BJ (cell line): Measurements from ENCODE around the gene EMID1. TPM values are rescaled to one million over a fixed set of nuclear protein-coding genes. Genes with fewer than 3 reads are reported as not detected.

Source experiments
- CTCF ChIA-PET: fragments of 350-600 bp; formaldehyde crosslinking; extraction: SDS; loops from one replicate; lab custom pipeline; 2021; ENCODE audit warnings: antibody characterized with exemption, inconsistent platforms; lab: Yijun Ruan, JAX
- POLR2A ChIA-PET: fragments of 300-600 bp; sonication (Branson Sonifier 250); formaldehyde crosslinking; extraction: SDS; loops from one replicate; lab custom pipeline; 2021; ENCODE audit warnings: antibody characterized with exemption; lab: Charles Lee
- DNase-seq: peaks from one replicate; pipeline ENCODE4 v3.0.0-alpha.2; 2011; ENCODE audit warnings: low read depth
- H3K27me3 ChIP-seq: 2 replicates; pipeline ENCODE4 v1.6.0; 2011; ENCODE audit warnings: low read length; ENCODE audit not compliant: control insufficient read depth, insufficient read depth
- H3K36me3 ChIP-seq: 2 replicates; pipeline ENCODE4 v1.5.1; 2011; ENCODE audit warnings: low read length; ENCODE audit not compliant: control insufficient read depth, insufficient read depth
- H3K4me3 ChIP-seq: 2 replicates; pipeline ENCODE4 v1.5.1; 2011; ENCODE audit warnings: low read depth, mild to moderate bottlenecking, control low read depth, low read length
- polyA plus RNA-seq: library from polyadenylated mRNA; depleted of rRNA; stranded (reverse); fragments of >200 nt; gene quantifications from 2 replicates; pipeline ENCODE4 v1.2.3, GENCODE V29; 2011
- TF ChIP-seq, protein P1 (sequence below): IDR thresholded peaks from 2 replicates; pipeline ENCODE4 v1.5.1; 2011; ENCODE audit warnings: low read depth, mild to moderate bottlenecking, control low read depth, inconsistent platforms, low read length, moderate library complexity; ENCODE audit not compliant: insufficient read depth

EMID1 gene
- polyA plus RNA-seq, 1 experiment: 0.05 TPM

DNA sequence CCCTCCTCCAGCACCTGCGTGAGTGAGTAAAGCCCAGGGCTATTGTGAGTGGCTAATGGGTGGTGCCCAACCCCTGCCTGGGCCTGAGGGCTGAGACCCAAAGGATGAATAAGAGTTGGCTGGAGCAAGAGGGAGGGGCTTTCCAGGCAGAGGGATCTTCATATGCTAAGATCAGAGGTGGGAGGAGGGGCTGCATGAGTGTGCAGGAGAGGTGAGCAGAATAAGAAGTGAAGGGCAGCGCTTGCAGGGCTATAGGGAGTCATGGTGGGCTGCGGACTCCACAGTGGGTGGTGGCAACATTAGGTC lies 3.9 kb downstream of the EMID1 start:
- DNase-seq: no peak
- ChIA-PET CTCF (interaction anchor here (0.8 to 3.1 kb wide), 4 partner anchors 11 to 42 kb away, joined by 3 to 11 read pairs (median 4); no protein-coding TSS in a partner anchor), POLR2A (no interaction called here)
- Histone ChIP-seq H3K36me3 (no peaks in the 10 kb centered on the region), H3K4me3 (no peak overlapping the region), H3K27me3 (peaks cover 24% of the 10 kb centered on the region)
- TF ChIP-seq, protein P1, sequence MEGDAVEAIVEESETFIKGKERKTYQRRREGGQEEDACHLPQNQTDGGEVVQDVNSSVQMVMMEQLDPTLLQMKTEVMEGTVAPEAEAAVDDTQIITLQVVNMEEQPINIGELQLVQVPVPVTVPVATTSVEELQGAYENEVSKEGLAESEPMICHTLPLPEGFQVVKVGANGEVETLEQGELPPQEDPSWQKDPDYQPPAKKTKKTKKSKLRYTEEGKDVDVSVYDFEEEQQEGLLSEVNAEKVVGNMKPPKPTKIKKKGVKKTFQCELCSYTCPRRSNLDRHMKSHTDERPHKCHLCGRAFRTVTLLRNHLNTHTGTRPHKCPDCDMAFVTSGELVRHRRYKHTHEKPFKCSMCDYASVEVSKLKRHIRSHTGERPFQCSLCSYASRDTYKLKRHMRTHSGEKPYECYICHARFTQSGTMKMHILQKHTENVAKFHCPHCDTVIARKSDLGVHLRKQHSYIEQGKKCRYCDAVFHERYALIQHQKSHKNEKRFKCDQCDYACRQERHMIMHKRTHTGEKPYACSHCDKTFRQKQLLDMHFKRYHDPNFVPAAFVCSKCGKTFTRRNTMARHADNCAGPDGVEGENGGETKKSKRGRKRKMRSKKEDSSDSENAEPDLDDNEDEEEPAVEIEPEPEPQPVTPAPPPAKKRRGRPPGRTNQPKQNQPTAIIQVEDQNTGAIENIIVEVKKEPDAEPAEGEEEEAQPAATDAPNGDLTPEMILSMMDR: no peak

DNA sequence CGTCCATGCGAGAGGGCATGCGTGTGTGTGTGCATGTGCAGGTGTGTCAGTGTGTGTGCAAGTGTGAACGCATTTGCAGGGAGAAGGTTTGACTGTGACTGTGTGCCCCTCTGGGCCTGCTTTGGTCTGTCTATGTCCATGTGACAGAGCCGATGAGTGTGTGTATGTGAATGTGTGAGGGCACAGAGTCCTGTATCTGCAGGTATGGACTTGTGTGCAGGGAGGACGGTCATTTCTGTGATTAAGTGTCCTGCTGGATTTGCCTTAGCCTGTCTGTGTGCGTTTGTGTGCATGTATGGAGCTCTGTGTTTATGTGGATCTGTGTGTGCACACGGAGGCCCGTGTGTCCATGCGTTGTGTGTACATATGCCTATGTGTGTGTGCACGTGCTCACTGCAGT lies 5.4 kb downstream of the EMID1 start:
- no peak overlapping the region for H3K4me3 ChIP-seq
- DNase-seq: no peak
- POLR2A ChIA-PET: no interaction called here
- peaks cover 15% of the 10 kb centered on the region for H3K27me3 ChIP-seq
- TF ChIP-seq, protein P1: no peak
- H3K36me3 ChIP-seq: no peaks in the 10 kb centered on the region
- CTCF ChIA-PET: no interaction called here

DNA sequence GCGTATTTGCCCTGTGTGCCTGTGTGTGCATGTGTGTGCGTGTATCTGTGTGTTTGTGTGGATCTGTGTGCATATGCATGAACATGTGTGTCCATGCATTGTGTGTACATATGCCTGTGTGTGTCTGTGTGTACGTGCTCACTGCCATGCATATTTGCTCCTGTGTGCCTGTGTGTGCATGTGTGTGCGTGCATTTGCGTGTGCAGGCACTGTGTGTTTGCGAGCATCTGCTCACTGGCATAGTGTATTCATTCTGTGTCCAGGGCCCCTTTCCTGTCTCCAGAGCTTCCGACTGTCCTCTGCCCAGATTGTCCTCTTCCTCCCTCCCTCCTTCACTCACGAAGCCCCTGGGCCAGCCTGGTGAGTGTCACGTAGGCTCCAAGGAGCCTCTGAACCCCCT lies 5.8 kb downstream of the EMID1 start:
- Histone ChIP-seq H3K27me3 (peaks cover 11% of the 10 kb centered on the region), H3K4me3 (no peak overlapping the region), H3K36me3 (no peaks in the 10 kb centered on the region)
- DNase-seq: no peak
- ChIA-PET POLR2A (no interaction called here), CTCF (no interaction called here)
- TF ChIP-seq, protein P1: no peak

DNA sequence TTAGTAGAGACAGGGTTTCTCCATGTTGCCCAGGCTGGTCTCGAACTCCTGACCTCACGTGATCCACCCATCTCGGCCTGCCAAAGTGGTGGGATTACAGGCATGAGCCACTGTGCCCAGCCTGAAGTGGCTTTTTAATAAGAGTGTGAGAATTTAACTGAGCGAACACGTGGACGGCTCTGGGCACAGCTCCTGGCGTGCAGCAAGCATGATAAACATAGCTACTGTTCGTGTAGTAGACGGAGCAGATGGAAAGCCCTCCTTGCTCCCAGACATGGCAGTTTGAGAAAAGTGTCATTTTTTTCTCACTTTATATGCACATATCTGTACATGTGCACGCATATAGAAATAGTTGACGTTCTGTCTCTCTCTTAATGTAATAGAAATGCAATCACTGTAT lies 7.0 kb downstream of the EMID1 start:
- ChIA-PET POLR2A (no interaction called here), CTCF (no interaction called here)
- H3K4me3 ChIP-seq: no peak overlapping the region
- TF ChIP-seq, protein P1: no peak
- H3K36me3 ChIP-seq: no peaks in the 10 kb centered on the region
- no peak for DNase-seq
- peaks cover 6% of the 10 kb centered on the region for H3K27me3 ChIP-seq

DNA sequence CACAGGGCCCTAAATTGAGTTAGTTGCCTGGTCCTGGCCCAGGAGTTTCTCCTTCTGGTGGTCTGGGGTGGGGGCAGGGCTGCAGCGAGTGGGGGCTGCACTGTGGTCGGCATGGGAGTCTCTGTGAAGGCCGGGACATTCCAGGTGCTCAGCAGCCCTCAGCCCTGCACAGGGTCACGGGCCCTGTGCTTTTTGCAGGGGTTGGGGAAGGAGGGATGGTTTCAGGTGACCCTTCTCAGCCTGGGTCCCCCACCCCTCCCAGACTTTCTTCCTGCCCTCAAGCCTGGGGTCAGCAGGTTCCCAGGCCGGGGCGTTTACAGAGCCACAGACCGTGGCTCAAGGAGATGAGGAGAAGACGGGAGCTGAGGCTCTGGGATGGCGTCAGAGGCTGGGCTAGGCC lies 7.8 kb downstream of the EMID1 start:
- POLR2A ChIA-PET: no interaction called here
- peaks cover 6% of the 10 kb centered on the region for H3K27me3 ChIP-seq
- DNase-seq: no peak
- no peaks in the 10 kb centered on the region for H3K36me3 ChIP-seq
- TF ChIP-seq, protein P1: no peak
- H3K4me3 ChIP-seq: no peak overlapping the region
- CTCF ChIA-PET: no interaction called here
